Bronchial epithelial cell (primary cell): ENCODE measurements around the gene SPPL3. TPM values are rescaled to one million over a fixed set of nuclear protein-coding genes. Genes with fewer than 3 reads are reported as not detected.
"Not testable (repeated sequence)": the region's sequence is repeated elsewhere in the genome, so short reads cannot be mapped to it uniquely, and the experiment has no call there.

ENCODE experiments used
- DNase-seq: peaks from one replicate; pipeline ENCODE4 v3.0.0-alpha.2; 2010; ENCODE audit warnings: low read depth
- FAIRE-seq: peaks from 2 replicates; lab custom pipeline; 2011; peaks lifted over from hg19 to GRCh38; lab: Jason Lieb, UNC
- H3K27me3 ChIP-seq: 2 replicates; pipeline ENCODE4 v1.5.1; 2011; ENCODE audit warnings: low read length; ENCODE audit not compliant: control insufficient read depth, insufficient read depth
- H3K36me3 ChIP-seq: 2 replicates; pipeline ENCODE4 v1.5.1; 2011; ENCODE audit warnings: low read length; ENCODE audit not compliant: control insufficient read depth, insufficient read depth
- H3K4me3 ChIP-seq: 2 replicates; pipeline ENCODE4 v1.5.1; 2011; ENCODE audit warnings: mild to moderate bottlenecking, low read depth, low read length, control low read depth
- total RNA-seq: library from RNA; depleted of rRNA; stranded (reverse); fragments of >200 nt; gene quantifications from 2 replicates; pipeline ENCODE4 v1.2.1, GENCODE V29; 2014
- TF ChIP-seq, protein P1 (sequence below): IDR thresholded peaks from 2 replicates; pipeline ENCODE4 v1.5.1; 2011; ENCODE audit warnings: mild to moderate bottlenecking, moderate library complexity, low read length, control low read depth, inconsistent platforms; ENCODE audit not compliant: insufficient read depth, severe bottlenecking

Gene SPPL3
- total RNA-seq, 1 donor from 2014 or later = 4.2 TPM

GRCh38 chr12:120903412-120904196 lies 554 bp downstream of the SPPL3 start:
- H3K27me3 ChIP-seq = no peaks in the 10 kb centered on the region
- FAIRE-seq = no peak
- TF ChIP-seq, protein P1, sequence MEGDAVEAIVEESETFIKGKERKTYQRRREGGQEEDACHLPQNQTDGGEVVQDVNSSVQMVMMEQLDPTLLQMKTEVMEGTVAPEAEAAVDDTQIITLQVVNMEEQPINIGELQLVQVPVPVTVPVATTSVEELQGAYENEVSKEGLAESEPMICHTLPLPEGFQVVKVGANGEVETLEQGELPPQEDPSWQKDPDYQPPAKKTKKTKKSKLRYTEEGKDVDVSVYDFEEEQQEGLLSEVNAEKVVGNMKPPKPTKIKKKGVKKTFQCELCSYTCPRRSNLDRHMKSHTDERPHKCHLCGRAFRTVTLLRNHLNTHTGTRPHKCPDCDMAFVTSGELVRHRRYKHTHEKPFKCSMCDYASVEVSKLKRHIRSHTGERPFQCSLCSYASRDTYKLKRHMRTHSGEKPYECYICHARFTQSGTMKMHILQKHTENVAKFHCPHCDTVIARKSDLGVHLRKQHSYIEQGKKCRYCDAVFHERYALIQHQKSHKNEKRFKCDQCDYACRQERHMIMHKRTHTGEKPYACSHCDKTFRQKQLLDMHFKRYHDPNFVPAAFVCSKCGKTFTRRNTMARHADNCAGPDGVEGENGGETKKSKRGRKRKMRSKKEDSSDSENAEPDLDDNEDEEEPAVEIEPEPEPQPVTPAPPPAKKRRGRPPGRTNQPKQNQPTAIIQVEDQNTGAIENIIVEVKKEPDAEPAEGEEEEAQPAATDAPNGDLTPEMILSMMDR = no peak
- H3K4me3 ChIP-seq = peak overlapping the region; percentile 85
- DNase-seq = peak; percentile 63
- peaks cover under 1% of the 10 kb centered on the region for H3K36me3 ChIP-seq

GRCh38 chr12:120902846-120903411 lies 1.2 kb downstream of the SPPL3 start:
- no peaks in the 10 kb centered on the region for H3K27me3 ChIP-seq
- peak; percentile 16 for DNase-seq
- FAIRE-seq = no peak
- peak overlapping the region; percentile 85 for H3K4me3 ChIP-seq
- peaks cover 1% of the 10 kb centered on the region for H3K36me3 ChIP-seq
- TF ChIP-seq, protein P1 = no peak

- peaks cover 1% of the 10 kb centered on the region for H3K36me3 ChIP-seq
- DNase-seq (no peak), FAIRE-seq (no peak)
- H3K27me3 ChIP-seq = no peaks in the 10 kb centered on the region
- no peak overlapping the region for H3K4me3 ChIP-seq
- TF ChIP-seq, protein P1 = no peak
Observed at GRCh38 chr12:120901818-120902217, 2.3 kb downstream of the SPPL3 start.

GRCh38 chr12:120901101-120901500 lies 3.1 kb downstream of the SPPL3 start:
- not testable (repeated sequence) for DNase-seq, H3K36me3 ChIP-seq, FAIRE-seq, H3K27me3 ChIP-seq, H3K4me3 ChIP-seq

- TF ChIP-seq, protein P1 = no peak
- FAIRE-seq (no peak), DNase-seq (no peak)
- H3K27me3 ChIP-seq = no peaks in the 10 kb centered on the region
- no peak overlapping the region for H3K4me3 ChIP-seq
- H3K36me3 ChIP-seq = peaks cover 3% of the 10 kb centered on the region
Observed at GRCh38 chr12:120895532-120895931, 8.6 kb downstream of the SPPL3 start.

DNA sequence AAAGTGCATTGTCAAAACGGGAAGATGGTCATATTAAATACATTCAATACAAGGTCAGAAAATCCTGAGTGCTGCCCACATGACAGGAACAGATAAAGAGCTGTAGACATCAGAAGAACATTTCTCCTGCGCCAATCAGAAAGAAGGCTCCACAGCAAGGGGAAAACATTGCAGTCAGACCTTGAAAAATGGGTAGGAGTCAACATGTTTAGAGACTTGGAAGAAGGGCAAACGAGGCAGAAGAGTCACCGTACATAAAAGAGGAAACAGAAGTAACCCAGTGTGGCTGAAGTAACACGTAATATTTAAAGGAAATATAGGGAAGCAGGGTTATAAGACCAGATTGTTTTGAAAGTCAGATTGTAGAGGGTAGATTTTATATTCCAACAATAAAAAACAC lies 11.9 kb downstream of the SPPL3 start:
- FAIRE-seq = no peak
- TF ChIP-seq, protein P1 = no peak

More for the DNA sequence above, 11.9 kb downstream of the SPPL3 start:
- Histone ChIP-seq H3K36me3 (peaks cover 3% of the 10 kb centered on the region), H3K4me3 (no peak overlapping the region), H3K27me3 (no peaks in the 10 kb centered on the region)
- DNase-seq = no peak
